ENCODE measurements around the gene SPRING1. TPM values are rescaled to one million over a fixed set of nuclear protein-coding genes. Genes with fewer than 3 reads are reported as not detected.

SPRING1 gene
- total and polyA plus RNA-seq, 4 experiments from 2014 or later: 18.2 to 28.1 (median 25.6) TPM

- ChIA-PET CTCF (ENCODE audit: partially characterized antibody) (interaction anchor here (2.0 to 3.5 kb wide), 2 partner anchors 7 to 11 kb away, joined by 6 to 25 read pairs; no protein-coding TSS in a partner anchor), POLR2A (ENCODE audit: partially characterized antibody) (no interaction called here)
- Histone ChIP-seq H3K27ac (ENCODE audit: low read depth, low read length) (no peak overlapping the region), H3K4me3 (ENCODE audit: low read length in 2 of 2) (no peak overlapping the region), H3K36me3 (ENCODE audit: insufficient read depth, low read length) (no peaks in the 10 kb centered on the region), H3K9me3 (ENCODE audit: control insufficient read depth in 1 of 2, low read length in 2 of 2) (no peaks in the 10 kb centered on the region), H3K27me3 (ENCODE audit: insufficient read depth, low read length) (peaks cover 1% of the 10 kb centered on the region), H3K4me1 (ENCODE audit: insufficient read depth, low read length) (peaks cover 3% of the 10 kb centered on the region)
- peaks cover 17 to 20% of the 10 kb centered on the region in 2 donors for H3K27me3 Mint-ChIP-seq
- H3K36me3 Mint-ChIP-seq: no peaks in the 10 kb centered on the region
- H3K9me3 Mint-ChIP-seq: no peaks in the 10 kb centered on the region
- no peak for DNase-seq
- peaks cover 0 to 8% (median 4%) of the 10 kb centered on the region in 4 donors for H3K4me1 Mint-ChIP-seq
- peak overlapping the region in 1 of 7 donors; percentile 4 for H3K27ac Mint-ChIP-seq
- intact Hi-C loops (cut with micrococcal nuclease): no loop called here
- no peak overlapping the region for H3K4me3 Mint-ChIP-seq
Observed at GRCh38 chr12:116698554-116699075, 39.3 kb downstream of the SPRING1 start.

- POLR2A ChIA-PET (ENCODE audit: partially characterized antibody): no interaction called here
- no peak for DNase-seq
- Mint-ChIP-seq H3K4me3 (no peak overlapping the region), H3K9me3 (peaks cover 0 to 2% (median 0%) of the 10 kb centered on the region in 8 donors), H3K27ac (no peak overlapping the region), H3K4me1 (peaks cover 0 to 6% (median 1%) of the 10 kb centered on the region in 4 donors), H3K27me3 (peaks cover 20 to 21% of the 10 kb centered on the region in 2 donors), H3K36me3 (no peaks in the 10 kb centered on the region)
- H3K27ac ChIP-seq (ENCODE audit: low read depth, low read length): no peak overlapping the region
- no peaks in the 10 kb centered on the region for H3K9me3 ChIP-seq (ENCODE audit: control insufficient read depth in 1 of 2, low read length in 2 of 2)
- CTCF ChIA-PET (ENCODE audit: partially characterized antibody): interaction anchor here (2.0 to 3.5 kb wide), 2 partner anchors 8 to 11 kb away, joined by 6 to 25 read pairs; no protein-coding TSS in a partner anchor
- no peaks in the 10 kb centered on the region for H3K36me3 ChIP-seq (ENCODE audit: insufficient read depth, low read length)
- no peak overlapping the region for H3K4me3 ChIP-seq (ENCODE audit: low read length in 2 of 2)
- intact Hi-C loops (cut with micrococcal nuclease): no loop called here
- H3K27me3 ChIP-seq (ENCODE audit: insufficient read depth, low read length): peaks cover 5% of the 10 kb centered on the region
- H3K4me1 ChIP-seq (ENCODE audit: insufficient read depth, low read length): no peaks in the 10 kb centered on the region
Observed at GRCh38 chr12:116698116-116698515, 39.8 kb downstream of the SPRING1 start.

- Histone ChIP-seq H3K36me3 (ENCODE audit: insufficient read depth, low read length) (no peaks in the 10 kb centered on the region), H3K4me3 (ENCODE audit: low read length in 2 of 2) (no peak overlapping the region), H3K27ac (ENCODE audit: low read depth, low read length) (no peak overlapping the region), H3K9me3 (ENCODE audit: control insufficient read depth in 1 of 2, low read length in 2 of 2) (no peaks in the 10 kb centered on the region), H3K4me1 (ENCODE audit: insufficient read depth, low read length) (no peaks in the 10 kb centered on the region), H3K27me3 (ENCODE audit: insufficient read depth, low read length) (peaks cover 5% of the 10 kb centered on the region)
- Mint-ChIP-seq H3K36me3 (no peaks in the 10 kb centered on the region), H3K4me1 (peaks cover 0 to 5% (median 1%) of the 10 kb centered on the region in 4 donors), H3K27ac (no peak overlapping the region), H3K4me3 (no peak overlapping the region), H3K9me3 (peaks cover 0 to 3% (median 0%) of the 10 kb centered on the region in 8 donors), H3K27me3 (peaks cover 20 to 21% of the 10 kb centered on the region in 2 donors)
- CTCF ChIA-PET (ENCODE audit: partially characterized antibody): interaction anchor here (2.0 to 3.5 kb wide), 2 partner anchors 8 to 12 kb away, joined by 6 to 25 read pairs; no protein-coding TSS in a partner anchor
- no peak for DNase-seq
- POLR2A ChIA-PET (ENCODE audit: partially characterized antibody): no interaction called here
- intact Hi-C loops (cut with micrococcal nuclease): no loop called here
Observed at GRCh38 chr12:116697716-116698115, 40.2 kb downstream of the SPRING1 start.

GRCh38 chr12:116697305-116697704 is 40.6 kb downstream of the SPRING1 start:
- H3K27ac Mint-ChIP-seq: no peak overlapping the region
- Histone ChIP-seq H3K27ac (ENCODE audit: low read depth, low read length) (no peak overlapping the region), H3K9me3 (ENCODE audit: control insufficient read depth in 1 of 2, low read length in 2 of 2) (no peaks in the 10 kb centered on the region), H3K36me3 (ENCODE audit: insufficient read depth, low read length) (no peaks in the 10 kb centered on the region), H3K4me3 (ENCODE audit: low read length in 2 of 2) (no peak overlapping the region), H3K27me3 (ENCODE audit: insufficient read depth, low read length) (peaks cover 5% of the 10 kb centered on the region), H3K4me1 (ENCODE audit: insufficient read depth, low read length) (no peaks in the 10 kb centered on the region)
- intact Hi-C loops (cut with micrococcal nuclease): no loop called here
- H3K27me3 Mint-ChIP-seq: peaks cover 21 to 22% of the 10 kb centered on the region in 2 donors
- peaks cover 0 to 5% (median 1%) of the 10 kb centered on the region in 4 donors for H3K4me1 Mint-ChIP-seq
- peaks cover 0 to 3% (median 0%) of the 10 kb centered on the region in 8 donors for H3K9me3 Mint-ChIP-seq
- no peak for DNase-seq
- no peak overlapping the region for H3K4me3 Mint-ChIP-seq
- no peaks in the 10 kb centered on the region for H3K36me3 Mint-ChIP-seq
- CTCF ChIA-PET (ENCODE audit: partially characterized antibody): interaction anchor here (2.0 to 3.5 kb wide), 2 partner anchors 9 to 12 kb away, joined by 6 to 25 read pairs; no protein-coding TSS in a partner anchor
- POLR2A ChIA-PET (ENCODE audit: partially characterized antibody): no interaction called here

- peaks cover 0 to 4% (median 0%) of the 10 kb centered on the region in 8 donors for H3K9me3 Mint-ChIP-seq
- no peak for DNase-seq
- Histone ChIP-seq H3K27me3 (ENCODE audit: insufficient read depth, low read length) (peaks cover 5% of the 10 kb centered on the region), H3K9me3 (ENCODE audit: control insufficient read depth in 1 of 2, low read length in 2 of 2) (no peaks in the 10 kb centered on the region), H3K4me1 (ENCODE audit: insufficient read depth, low read length) (no peaks in the 10 kb centered on the region), H3K36me3 (ENCODE audit: insufficient read depth, low read length) (no peaks in the 10 kb centered on the region), H3K27ac (ENCODE audit: low read depth, low read length) (no peak overlapping the region), H3K4me3 (ENCODE audit: low read length in 2 of 2) (no peak overlapping the region)
- peaks cover 0 to 5% (median 2%) of the 10 kb centered on the region in 4 donors for H3K4me1 Mint-ChIP-seq
- ChIA-PET CTCF (ENCODE audit: partially characterized antibody) (no interaction called here), POLR2A (ENCODE audit: partially characterized antibody) (no interaction called here)
- H3K36me3 Mint-ChIP-seq: no peaks in the 10 kb centered on the region
- intact Hi-C loops (cut with micrococcal nuclease): no loop called here
- H3K4me3 Mint-ChIP-seq: no peak overlapping the region
- H3K27me3 Mint-ChIP-seq: peaks cover 26% of the 10 kb centered on the region in 2 donors
- no peak overlapping the region for H3K27ac Mint-ChIP-seq
Observed at GRCh38 chr12:116695464-116695725, 42.5 kb downstream of the SPRING1 start.

- H3K27me3 ChIP-seq (ENCODE audit: insufficient read depth, low read length): peaks cover 5% of the 10 kb centered on the region
- no peaks in the 10 kb centered on the region for H3K9me3 ChIP-seq (ENCODE audit: control insufficient read depth in 1 of 2, low read length in 2 of 2)
- Mint-ChIP-seq H3K27ac (no peak overlapping the region), H3K4me3 (no peak overlapping the region), H3K4me1 (peaks cover 0 to 5% (median 2%) of the 10 kb centered on the region in 4 donors), H3K9me3 (peaks cover 0 to 4% (median 0%) of the 10 kb centered on the region in 8 donors), H3K36me3 (no peaks in the 10 kb centered on the region), H3K27me3 (peaks cover 26% of the 10 kb centered on the region in 2 donors)
- intact Hi-C loops (cut with micrococcal nuclease): no loop called here
- H3K4me3 ChIP-seq (ENCODE audit: low read length in 2 of 2): no peak overlapping the region
- no peaks in the 10 kb centered on the region for H3K4me1 ChIP-seq (ENCODE audit: insufficient read depth, low read length)
- H3K36me3 ChIP-seq (ENCODE audit: insufficient read depth, low read length): no peaks in the 10 kb centered on the region
- CTCF ChIA-PET (ENCODE audit: partially characterized antibody): no interaction called here
- H3K27ac ChIP-seq (ENCODE audit: low read depth, low read length): no peak overlapping the region
- POLR2A ChIA-PET (ENCODE audit: partially characterized antibody): no interaction called here
- no peak for DNase-seq
Observed at GRCh38 chr12:116694653-116695463, 43.0 kb downstream of the SPRING1 start.

GRCh38 chr12:116693286-116694227 is 44.3 kb downstream of the SPRING1 start:
- peaks cover 0 to 5% (median 2%) of the 10 kb centered on the region in 4 donors for H3K4me1 Mint-ChIP-seq
- H3K9me3 ChIP-seq (ENCODE audit: control insufficient read depth in 1 of 2, low read length in 2 of 2): no peaks in the 10 kb centered on the region
- DNase-seq: no peak
- H3K9me3 Mint-ChIP-seq: peaks cover 0 to 4% (median 0%) of the 10 kb centered on the region in 8 donors
- no peaks in the 10 kb centered on the region for H3K36me3 ChIP-seq (ENCODE audit: insufficient read depth, low read length)
- ChIA-PET POLR2A (ENCODE audit: partially characterized antibody) (no interaction called here), CTCF (ENCODE audit: partially characterized antibody) (no interaction called here)
- no peaks in the 10 kb centered on the region for H3K36me3 Mint-ChIP-seq
- intact Hi-C loops (cut with micrococcal nuclease): no loop called here
- no peaks in the 10 kb centered on the region for H3K4me1 ChIP-seq (ENCODE audit: insufficient read depth, low read length)
- H3K27me3 ChIP-seq (ENCODE audit: insufficient read depth, low read length): peaks cover 5% of the 10 kb centered on the region
- H3K27ac ChIP-seq (ENCODE audit: low read depth, low read length): no peak overlapping the region
- H3K27ac Mint-ChIP-seq: no peak overlapping the region
- no peak overlapping the region for H3K4me3 ChIP-seq (ENCODE audit: low read length in 2 of 2)
- H3K27me3 Mint-ChIP-seq: peaks cover 26% of the 10 kb centered on the region in 2 donors
- H3K4me3 Mint-ChIP-seq: no peak overlapping the region

Data from CD4-positive, alpha-beta memory T cell (primary cell).